Natural killer cell (primary cell): ENCODE data around the gene ZNF488. TPM values are rescaled to one million over a fixed set of nuclear protein-coding genes. Genes with fewer than 3 reads are reported as not detected.

Source experiments
- ATAC-seq, 3 donors: fragments of 150-1000 bp in 2 of 3; fragments of 200-7000 bp in 1 of 3; cut with Tn5 transposase; 1 replicate in 1 of 3; 2 replicates in 2 of 3; pipeline ENCODE4 v1.10.0; 2021; ENCODE audit warnings: mild to moderate bottlenecking in 2 of 3, moderate library complexity in 2 of 3
- DNase-seq, 2 donors: peaks; one replicate each; pipeline versions ENCODE4 v3.0.0 to v3.0.0-alpha.2; 2013 to 2021; ENCODE audit warnings: mixed read lengths in 1 of 2
- H3K27ac ChIP-seq: one replicate; pipeline ENCODE4 v1.5.1; 2013; ENCODE audit warnings: mild to moderate bottlenecking, low read length
- H3K27me3 ChIP-seq: one replicate; pipeline ENCODE4 v1.6.1; 2013; ENCODE audit warnings: low read length; ENCODE audit not compliant: control insufficient read depth, insufficient read depth
- H3K36me3 ChIP-seq: one replicate; pipeline ENCODE4 v1.6.1; 2013; ENCODE audit warnings: low read length; ENCODE audit not compliant: control insufficient read depth, insufficient read depth
- H3K4me1 ChIP-seq: one replicate; pipeline ENCODE4 v1.6.1; 2013; ENCODE audit warnings: low read length; ENCODE audit not compliant: control insufficient read depth, insufficient read depth
- H3K4me3 ChIP-seq: one replicate; pipeline ENCODE4 v1.5.1; 2013; ENCODE audit warnings: low read length
- H3K9me3 ChIP-seq: one replicate; pipeline ENCODE4 v1.6.1; 2013; ENCODE audit warnings: low read length; ENCODE audit not compliant: control insufficient read depth, insufficient read depth
- H3K27ac Mint-ChIP-seq, 2 donors: one replicate each; pipeline ENCODE4 v1.8.0; 2022; ENCODE audit warnings: mild to moderate bottlenecking in 2 of 2, mixed read lengths in 2 of 2, moderate library complexity in 1 of 2
- H3K27me3 Mint-ChIP-seq, 2 donors: one replicate each; pipeline ENCODE4 v1.8.0; 2022; ENCODE audit warnings: low read depth in 2 of 2, mixed read lengths in 2 of 2
- H3K36me3 Mint-ChIP-seq: one replicate; pipeline ENCODE4 v1.8.0; 2022; ENCODE audit warnings: mixed read lengths
- H3K4me1 Mint-ChIP-seq, 2 donors: one replicate each; pipeline ENCODE4 v1.8.0; 2022; ENCODE audit warnings: mixed read lengths in 2 of 2
- H3K4me3 Mint-ChIP-seq: one replicate; pipeline ENCODE4 v1.8.0; 2022; ENCODE audit warnings: mild to moderate bottlenecking, moderate library complexity, mixed read lengths
- H3K9me3 Mint-ChIP-seq, 2 donors: one replicate each; pipeline ENCODE4 v1.8.0; 2022; ENCODE audit warnings: mixed read lengths in 2 of 2
- WGBS: methylation state at CpG from one replicate; pipeline ENCODE4 v1.1.7; 2013; ENCODE audit warnings: missing lambda C conversion rate; ENCODE audit not compliant: insufficient coverage; 5-methylcytosine and 5-hydroxymethylcytosine counted together
- intact Hi-C: fragments of 100-400 bp; cut with micrococcal nuclease; formaldehyde crosslinking; loops from one replicate; pipeline ENCODE4 v1.14.2; 2022
- total RNA-seq, 4 donors: library from RNA; stranded (reverse); fragments of 120-200 nt in 1 of 4; gene quantifications; one replicate each; pipeline versions ENCODE4 v1.2.3 to v1.2.4, GENCODE V29; 2013 to 2022
- TF ChIP-seq, protein P1 (sequence below): fragments of 200-600 bp; IDR thresholded peaks from one replicate; pipeline ENCODE4 v1.8.0; 2022; ENCODE audit warnings: antibody characterized with exemption

ZNF488 gene
- total RNA-seq, 3 donors from 2014 or later (not counting 1 experiment from before 2014, with no cell fraction given): not detected

DNA sequence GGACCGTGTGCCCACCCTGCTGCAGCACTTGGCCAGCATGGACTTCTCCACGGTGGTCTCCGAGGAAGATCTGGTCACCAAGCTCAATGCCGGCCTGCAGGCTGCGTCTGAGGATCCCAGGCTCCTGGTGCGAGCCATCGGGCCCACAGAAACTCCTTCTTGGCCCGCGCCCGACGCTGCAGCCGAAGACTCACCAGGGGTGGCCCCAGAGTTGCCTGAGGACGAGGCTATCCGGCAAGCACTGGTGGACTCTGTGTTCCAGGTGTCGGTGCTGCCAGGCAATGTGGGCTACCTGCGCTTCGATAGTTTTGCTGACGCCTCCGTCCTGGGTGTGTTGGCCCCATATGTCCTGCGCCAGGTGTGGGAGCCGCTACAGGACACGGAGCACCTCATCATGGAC is 34.6 kb downstream of the ZNF488 start:
- Histone ChIP-seq H3K27ac (no peak overlapping the region), H3K27me3 (no peaks in the 10 kb centered on the region), H3K4me1 (no peaks in the 10 kb centered on the region), H3K36me3 (no peaks in the 10 kb centered on the region), H3K4me3 (no peak overlapping the region), H3K9me3 (no peaks in the 10 kb centered on the region)
- no peak for ATAC-seq
- Mint-ChIP-seq H3K4me3 (no peak overlapping the region), H3K9me3 (no peaks in the 10 kb centered on the region), H3K27ac (no peak overlapping the region), H3K4me1 (no peaks in the 10 kb centered on the region), H3K36me3 (no peaks in the 10 kb centered on the region), H3K27me3 (peaks cover 0 to 6% of the 10 kb centered on the region in 2 donors)
- intact Hi-C loops: no loop called here
- TF ChIP-seq, protein P1, sequence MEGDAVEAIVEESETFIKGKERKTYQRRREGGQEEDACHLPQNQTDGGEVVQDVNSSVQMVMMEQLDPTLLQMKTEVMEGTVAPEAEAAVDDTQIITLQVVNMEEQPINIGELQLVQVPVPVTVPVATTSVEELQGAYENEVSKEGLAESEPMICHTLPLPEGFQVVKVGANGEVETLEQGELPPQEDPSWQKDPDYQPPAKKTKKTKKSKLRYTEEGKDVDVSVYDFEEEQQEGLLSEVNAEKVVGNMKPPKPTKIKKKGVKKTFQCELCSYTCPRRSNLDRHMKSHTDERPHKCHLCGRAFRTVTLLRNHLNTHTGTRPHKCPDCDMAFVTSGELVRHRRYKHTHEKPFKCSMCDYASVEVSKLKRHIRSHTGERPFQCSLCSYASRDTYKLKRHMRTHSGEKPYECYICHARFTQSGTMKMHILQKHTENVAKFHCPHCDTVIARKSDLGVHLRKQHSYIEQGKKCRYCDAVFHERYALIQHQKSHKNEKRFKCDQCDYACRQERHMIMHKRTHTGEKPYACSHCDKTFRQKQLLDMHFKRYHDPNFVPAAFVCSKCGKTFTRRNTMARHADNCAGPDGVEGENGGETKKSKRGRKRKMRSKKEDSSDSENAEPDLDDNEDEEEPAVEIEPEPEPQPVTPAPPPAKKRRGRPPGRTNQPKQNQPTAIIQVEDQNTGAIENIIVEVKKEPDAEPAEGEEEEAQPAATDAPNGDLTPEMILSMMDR: no peak
- DNase-seq: no peak
- 90% methylated on average over 22 of the region's 22 CpGs for WGBS

DNA sequence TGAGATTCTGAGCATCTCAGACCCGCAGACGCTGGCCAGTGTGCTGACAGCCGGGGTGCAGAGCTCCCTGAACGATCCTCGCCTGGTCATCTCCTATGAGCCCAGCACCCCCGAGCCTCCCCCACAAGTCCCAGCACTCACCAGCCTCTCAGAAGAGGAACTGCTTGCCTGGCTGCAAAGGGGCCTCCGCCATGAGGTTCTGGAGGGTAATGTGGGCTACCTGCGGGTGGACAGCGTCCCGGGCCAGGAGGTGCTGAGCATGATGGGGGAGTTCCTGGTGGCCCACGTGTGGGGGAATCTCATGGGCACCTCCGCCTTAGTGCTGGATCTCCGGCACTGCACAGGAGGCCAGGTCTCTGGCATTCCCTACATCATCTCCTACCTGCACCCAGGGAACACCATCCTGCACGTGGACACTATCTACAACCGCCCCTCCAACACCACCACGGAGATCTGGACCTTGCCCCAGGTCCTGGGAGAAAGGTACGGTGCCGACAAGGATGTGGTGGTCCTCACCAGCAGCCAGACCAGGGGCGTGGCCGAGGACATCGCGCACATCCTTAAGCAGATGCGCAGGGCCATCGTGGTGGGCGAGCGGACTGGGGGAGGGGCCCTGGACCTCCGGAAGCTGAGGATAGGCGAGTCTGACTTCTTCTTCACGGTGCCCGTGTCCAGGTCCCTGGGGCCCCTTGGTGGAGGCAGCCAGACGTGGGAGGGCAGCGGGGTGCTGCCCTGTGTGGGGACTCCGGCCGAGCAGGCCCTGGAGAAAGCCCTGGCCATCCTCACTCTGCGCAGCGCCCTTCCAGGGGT is 35.2 kb downstream of the ZNF488 start:
- Histone ChIP-seq H3K27ac (no peak overlapping the region), H3K9me3 (no peaks in the 10 kb centered on the region), H3K4me1 (no peaks in the 10 kb centered on the region), H3K4me3 (no peak overlapping the region), H3K27me3 (no peaks in the 10 kb centered on the region), H3K36me3 (no peaks in the 10 kb centered on the region)
- Mint-ChIP-seq H3K27me3 (peaks cover 0 to 6% of the 10 kb centered on the region in 2 donors), H3K4me3 (no peak overlapping the region), H3K4me1 (no peaks in the 10 kb centered on the region), H3K9me3 (no peaks in the 10 kb centered on the region), H3K36me3 (no peaks in the 10 kb centered on the region), H3K27ac (no peak overlapping the region)
- DNase-seq (no peak), ATAC-seq (no peak)
- 85% methylated on average over 36 of the region's 36 CpGs for WGBS
- intact Hi-C loops: no loop called here
- TF ChIP-seq, protein P1: no peak

DNA sequence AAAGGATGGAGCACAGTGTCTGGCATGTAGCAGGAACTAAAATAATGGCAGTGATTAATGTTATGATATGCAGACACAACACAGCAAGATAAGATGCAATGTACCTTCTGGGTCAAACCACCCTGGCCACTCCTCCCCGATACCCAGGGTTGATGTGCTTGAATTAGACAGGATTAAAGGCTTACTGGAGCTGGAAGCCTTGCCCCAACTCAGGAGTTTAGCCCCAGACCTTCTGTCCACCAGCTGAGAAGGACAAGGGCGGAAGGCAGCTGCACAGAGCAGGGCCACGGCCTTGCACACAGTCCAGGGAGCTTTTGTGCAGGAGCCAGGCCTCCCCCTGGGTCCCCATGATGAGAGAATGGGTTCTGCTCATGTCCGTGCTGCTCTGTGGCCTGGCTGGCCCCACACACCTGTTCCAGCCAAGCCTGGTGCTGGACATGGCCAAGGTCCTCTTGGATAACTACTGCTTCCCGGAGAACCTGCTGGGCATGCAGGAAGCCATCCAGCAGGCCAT is 35.9 kb downstream of the ZNF488 start, which contains the start of gene RBP3:
RBP3 (plus strand) TSS at position 226 of the 514 bp plus-strand sequence; CDS start at position 348, 122 bp downstream.
- Histone ChIP-seq H3K9me3 (no peaks in the 10 kb centered on the region), H3K36me3 (no peaks in the 10 kb centered on the region), H3K4me1 (no peaks in the 10 kb centered on the region), H3K4me3 (no peak within 1 kb of the TSS), H3K27ac (no peak within 1 kb of the TSS), H3K27me3 (no peaks in the 10 kb centered on the region)
- Mint-ChIP-seq H3K27me3 (peaks cover 0 to 6% of the 10 kb centered on the region in 2 donors), H3K9me3 (no peaks in the 10 kb centered on the region), H3K27ac (no peak within 1 kb of the TSS), H3K4me3 (no peak within 1 kb of the TSS), H3K36me3 (no peaks in the 10 kb centered on the region), H3K4me1 (no peaks in the 10 kb centered on the region)
- DNase-seq: no peak
- TF ChIP-seq, protein P1: no peak
- ATAC-seq: no peak
- WGBS: 87% methylated on average over 5 of the region's 5 CpGs
- intact Hi-C loops: no loop called here
